CD4-positive, alpha-beta T cell treated with Interleukin-4 for 1 hour (primary cell): ENCODE results near the gene CDH13.

Experiments used
- DNase-seq, 2 donors: peaks; one replicate each; pipeline ENCODE4 v3.0.0-alpha.2; 2020 to 2022

The CDH13 gene

DNA sequence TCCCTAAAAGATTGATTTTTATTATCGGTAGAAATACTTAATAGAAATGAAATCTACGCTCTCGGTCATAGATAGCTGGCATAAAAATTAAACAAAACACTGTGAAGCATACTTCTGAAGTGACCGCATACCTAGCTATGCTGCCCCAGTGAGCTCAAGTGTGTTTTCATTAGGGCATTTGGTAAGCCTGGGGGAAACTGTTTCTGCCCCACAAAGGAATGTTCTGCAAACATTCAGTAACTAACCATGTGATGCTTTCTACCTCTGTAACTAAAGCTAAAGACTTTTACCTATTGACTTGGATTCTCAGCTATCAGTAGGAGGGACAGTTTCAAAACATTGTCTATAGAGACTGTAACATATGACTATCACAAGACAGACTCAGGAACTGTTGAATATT is 1087.5 kb downstream of the CDH13 start:
- no peak for DNase-seq

DNA sequence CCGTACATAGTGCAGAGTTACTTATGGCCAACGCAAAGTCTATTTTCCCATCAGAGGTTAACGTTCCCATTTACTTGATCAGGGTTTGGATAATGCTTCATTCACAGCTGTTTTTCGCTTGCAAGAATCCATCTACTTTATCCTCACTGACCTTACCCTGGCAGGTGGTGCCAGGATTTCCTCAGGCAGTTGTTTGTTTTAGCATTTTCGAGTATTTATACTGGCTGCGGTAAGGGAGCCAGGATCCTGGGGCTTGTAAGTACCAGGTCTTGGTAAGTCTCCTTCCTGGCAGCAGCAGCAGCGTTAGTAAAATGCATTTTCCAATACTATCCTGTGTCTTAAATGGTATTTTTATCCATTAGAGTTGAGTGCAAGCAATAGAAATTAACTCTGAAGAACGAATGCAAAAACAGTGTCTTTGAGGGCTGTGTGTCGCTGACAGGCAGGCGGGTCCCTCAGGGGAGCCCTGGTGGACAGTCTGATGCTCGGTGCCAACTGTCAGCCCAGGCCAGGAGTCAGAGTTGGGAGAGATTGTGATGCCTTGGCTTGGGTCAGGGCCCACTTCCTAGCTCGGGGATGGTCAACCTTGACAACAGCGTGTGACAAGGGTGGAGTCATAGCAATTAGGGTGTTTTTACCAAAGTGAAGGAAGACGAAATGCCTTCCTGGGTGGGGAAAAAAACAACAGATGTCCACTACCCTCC is 1088.6 kb downstream of the CDH13 start:
- no peak for DNase-seq

DNA sequence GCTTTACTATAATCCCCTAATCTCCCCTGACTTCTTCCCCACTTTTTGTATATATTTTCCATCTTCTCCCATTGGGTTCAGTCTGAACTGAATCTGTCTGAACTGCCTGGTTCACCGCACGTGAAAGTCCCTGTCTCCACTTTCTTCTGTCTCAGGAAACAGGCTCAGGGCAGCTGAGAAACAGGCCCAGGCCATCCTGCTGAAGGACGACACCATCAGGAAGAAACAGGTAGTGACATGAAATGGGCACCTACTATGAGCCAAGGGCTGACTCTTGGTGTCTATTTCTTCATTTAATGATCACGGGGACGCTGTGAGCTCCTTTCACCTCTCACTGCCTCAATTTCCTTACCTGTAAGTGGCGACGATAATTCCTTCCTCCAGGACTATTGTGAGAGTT is 1090.5 kb downstream of the CDH13 start:
- DNase-seq = no peak

DNA sequence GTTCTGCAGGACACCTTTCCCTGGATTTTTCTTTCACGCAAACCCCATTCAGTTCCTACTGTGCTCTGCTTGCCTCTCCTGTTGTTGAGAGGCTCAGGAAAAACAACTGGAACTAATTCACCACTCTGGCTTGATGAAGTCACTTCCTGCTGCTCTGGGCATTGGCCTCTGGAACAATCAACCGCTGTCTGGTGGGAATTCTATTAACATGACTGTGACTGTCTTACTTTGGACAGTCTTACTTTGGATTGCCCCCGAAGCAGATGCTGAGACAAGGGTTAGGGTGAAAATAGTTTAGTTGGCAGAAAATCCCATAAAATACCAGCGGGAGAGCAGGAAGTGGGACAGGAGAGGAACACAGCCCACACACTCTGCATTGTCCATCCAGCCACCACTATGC is 1091.0 kb downstream of the CDH13 start:
- DNase-seq = no peak

DNA sequence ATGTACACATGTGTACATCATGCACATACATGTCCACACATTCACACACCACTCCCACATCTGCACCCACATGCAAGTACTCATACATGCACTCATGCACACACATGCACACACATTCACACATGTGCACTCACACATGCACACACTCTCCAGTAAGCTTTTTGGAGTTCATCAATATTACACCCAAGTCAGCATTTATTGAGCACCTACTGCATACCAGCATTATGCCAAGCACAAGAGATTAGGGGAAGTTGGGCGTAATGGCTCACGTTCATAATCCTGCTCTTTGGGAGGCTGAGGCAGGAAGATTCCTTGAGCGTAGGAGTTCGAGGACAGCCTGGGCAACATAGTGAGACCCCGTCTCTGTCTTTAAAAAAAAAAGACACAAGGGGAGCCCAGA is 1093.4 kb downstream of the CDH13 start:
- DNase-seq = no peak

DNA sequence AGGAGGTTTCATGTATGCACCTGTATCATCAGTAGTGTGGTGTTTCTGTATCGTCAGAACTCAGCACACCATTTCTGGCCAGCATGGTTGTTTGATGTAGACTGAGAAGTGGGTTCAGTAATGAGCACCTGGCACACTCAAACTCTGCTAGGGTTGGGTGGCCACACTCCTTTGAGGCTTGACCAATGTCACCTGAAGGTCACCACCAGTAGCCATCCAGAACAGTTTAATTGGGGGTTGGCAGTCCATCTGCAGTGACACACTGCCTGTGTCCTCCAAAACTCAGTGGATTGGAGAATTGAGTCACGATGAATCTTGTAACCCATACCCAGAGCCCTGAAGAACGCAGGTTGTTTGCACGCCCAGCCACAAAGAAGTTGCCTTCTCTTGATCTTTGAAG is 1094.2 kb downstream of the CDH13 start:
- no peak for DNase-seq

DNA sequence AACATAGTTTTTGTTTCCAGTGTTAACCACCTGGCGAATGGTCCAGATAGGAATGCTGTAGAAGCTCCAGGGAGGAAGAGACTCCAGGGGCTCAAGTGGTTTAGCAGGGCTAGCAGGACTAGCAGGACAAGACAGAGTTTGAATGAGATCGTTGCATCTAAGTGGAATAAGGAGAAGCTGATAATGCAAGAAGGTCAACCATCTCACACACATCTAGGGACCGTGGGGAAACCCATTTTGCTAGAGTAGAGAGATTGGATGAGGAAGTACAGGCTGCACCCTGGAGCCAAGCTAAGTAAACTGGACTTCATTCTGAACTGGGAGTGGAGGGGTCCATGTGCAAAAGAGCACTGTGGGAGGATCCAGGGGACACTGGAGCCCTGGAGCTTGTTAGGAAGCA is 1094.9 kb downstream of the CDH13 start:
- DNase-seq = no peak

DNA sequence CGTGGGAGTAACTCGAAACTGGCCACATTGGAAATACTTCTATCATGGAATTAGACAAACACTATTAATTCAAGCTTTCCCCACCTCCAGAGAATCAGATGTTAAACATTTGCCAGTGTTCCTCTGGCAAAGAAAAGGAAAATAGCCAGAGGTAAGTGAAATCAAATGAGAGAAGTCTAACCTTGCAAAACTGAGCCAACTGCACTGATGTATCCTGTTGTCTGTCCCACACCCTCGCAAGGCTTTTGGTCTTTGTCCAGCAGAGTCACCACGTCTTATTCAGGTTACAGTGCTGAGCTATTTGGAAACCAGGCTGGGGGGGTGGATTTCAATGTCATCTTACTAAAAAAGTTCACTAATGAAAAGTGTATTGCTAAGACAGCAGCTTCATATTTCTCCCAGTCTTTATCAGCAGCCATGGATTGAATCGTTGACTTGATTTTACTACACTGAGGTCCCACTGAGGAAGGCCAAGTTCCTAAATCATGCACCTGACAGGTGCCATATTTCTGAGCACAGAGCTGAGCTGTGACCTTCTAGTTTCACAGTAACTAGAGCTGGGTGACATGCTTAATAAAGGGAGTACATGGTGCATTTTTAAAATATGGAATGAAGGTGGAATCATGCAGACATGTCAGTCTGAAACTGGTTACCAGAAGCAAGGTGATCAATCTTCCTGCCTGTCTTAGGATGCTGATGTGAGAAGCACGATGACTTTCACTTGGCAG is 1095.9 kb downstream of the CDH13 start:
- DNase-seq = no peak

DNA sequence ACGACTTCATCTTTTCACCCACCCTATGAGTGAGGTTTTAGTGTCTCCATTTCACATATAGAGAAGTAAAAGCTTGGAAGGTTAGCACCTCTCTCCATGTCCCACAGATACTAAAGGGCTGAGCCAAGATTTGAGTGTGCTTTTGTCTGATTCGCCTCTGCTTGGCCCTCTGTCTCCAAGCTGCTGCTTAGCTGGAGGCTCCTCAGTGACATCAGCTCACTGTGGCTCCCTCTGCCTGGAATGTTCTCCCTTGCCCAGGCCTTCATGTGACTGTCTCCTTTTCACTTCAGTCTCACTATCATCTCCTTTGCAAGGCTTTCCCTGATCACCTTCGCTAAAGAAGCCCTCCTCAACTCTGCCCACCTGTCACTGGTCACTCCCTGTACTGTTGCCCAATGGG is 1096.5 kb downstream of the CDH13 start:
- DNase-seq = no peak

DNA sequence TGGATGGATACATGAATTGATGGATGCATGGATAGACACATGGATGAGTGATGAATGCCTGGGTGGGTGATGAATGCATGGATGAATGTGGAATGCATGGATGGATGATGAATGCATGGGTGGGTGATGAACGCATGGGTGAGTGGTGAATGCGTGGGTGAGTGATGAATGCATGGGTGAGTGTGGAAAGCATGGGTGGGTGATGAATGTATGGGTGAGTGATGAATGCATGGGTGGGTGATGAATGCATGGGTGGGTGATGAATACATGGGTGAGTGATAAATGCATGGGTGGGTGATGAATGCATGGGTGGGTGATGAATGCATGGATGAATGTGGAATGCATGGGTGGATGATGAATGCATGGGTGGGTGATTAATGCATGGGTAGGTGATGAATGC is 1097.1 kb downstream of the CDH13 start:
- no peak for DNase-seq

DNA sequence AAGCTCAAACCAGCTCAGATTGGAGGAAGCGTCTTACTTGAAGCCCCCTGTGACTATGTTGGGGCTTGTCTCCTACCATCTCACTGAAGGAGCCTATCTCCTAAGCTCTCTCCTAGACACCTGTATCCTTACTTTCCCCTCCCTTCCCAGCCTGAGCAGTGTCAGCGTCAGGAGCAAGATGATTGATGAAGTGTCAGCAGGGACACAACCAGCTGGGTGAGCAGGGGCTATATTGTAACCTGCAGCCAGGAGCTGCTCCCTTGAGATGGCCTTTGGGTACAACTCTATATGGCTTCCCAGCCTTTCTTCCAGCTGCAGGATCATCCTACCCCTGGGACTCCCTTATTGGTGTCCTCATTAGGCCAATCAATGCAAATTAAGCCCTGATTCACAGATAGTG is 1097.8 kb downstream of the CDH13 start:
- DNase-seq = no peak

DNA sequence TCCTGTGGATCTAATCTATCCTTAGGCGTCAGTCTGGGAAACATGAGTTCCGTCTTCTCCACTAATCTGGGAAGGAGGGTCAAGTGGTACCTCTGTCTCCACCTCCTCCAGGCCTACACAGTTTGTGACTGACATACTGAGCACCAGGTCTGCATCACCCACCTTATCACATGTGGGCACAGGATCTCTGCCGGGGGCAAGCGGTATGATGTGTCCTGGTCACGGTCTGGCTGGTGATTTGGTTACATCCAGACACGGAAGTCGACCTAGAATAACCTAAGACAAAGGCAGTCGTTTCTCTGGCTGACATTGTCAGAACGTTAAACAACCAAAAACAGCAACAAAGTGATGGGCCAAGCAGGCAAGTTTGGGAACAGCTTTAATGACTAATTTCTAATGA is 1098.5 kb downstream of the CDH13 start:
- no peak for DNase-seq

DNA sequence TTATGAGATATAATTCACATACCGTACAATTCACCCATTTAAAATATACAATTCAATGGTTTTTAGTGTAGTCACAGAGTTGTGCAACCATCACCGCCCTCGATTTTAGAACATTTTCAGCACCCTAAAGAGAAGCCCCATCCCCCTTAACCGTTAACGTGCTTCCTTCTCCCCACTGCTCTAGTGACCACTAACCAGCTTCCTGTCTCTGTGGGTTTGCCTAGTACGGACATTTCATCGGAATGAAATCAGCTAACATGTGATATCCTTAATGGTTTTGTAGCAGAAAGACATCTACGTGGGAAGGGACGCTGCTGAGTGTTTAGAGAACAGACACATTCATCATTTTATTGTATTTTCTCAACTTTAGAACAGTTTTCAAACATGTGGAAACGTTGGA is 1100.2 kb downstream of the CDH13 start:
- peak in 1 of 2 donors; percentile 29 for DNase-seq

DNA sequence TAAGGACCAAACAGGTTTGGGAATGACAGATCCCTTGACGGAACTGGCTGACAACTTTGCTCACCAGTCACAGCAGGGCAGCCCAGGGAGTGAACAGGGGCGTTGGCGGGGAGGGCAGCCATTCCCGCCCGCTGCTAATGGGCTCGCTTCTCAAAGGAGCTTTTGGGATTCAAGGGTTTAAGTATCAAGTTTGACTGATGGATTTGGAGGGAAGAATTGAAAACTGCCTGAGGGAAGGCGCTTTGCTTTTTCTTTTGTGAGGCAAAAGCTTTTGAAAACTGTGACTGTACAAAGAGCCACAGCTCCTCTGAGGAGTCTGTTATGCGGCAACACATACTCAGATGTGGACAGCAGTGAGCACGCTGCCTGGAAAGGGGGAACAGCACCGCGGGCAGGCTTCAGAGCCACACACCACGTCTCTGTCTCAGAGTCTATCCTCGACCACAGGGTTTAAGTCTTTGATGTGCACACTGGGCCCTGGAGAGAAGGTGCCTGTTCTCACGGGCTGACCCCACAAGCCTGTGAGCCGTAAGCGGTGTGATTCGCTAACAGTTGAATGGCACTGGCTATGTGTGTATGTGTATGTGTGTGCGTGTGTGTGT is 1101.1 kb downstream of the CDH13 start:
- DNase-seq = no peak

DNA sequence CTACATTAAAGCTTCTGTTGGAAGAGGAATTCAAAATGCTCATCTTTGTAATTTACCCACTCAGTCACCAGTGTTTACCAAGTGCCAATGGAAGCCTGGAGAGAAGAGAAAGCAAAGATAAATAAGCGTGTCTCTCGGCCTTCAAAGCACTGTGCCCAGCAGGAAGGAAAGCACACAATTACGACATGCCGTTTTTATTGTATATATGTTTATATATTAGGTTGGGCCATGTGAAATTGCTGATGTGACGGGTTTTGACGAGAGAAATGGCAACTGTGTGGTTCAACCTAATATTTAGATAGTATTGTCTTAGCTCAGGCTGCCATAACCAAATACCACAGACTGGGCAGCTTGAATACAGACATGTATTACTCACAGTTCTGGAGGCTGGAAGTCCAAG is 1101.7 kb downstream of the CDH13 start:
- no peak for DNase-seq

DNA sequence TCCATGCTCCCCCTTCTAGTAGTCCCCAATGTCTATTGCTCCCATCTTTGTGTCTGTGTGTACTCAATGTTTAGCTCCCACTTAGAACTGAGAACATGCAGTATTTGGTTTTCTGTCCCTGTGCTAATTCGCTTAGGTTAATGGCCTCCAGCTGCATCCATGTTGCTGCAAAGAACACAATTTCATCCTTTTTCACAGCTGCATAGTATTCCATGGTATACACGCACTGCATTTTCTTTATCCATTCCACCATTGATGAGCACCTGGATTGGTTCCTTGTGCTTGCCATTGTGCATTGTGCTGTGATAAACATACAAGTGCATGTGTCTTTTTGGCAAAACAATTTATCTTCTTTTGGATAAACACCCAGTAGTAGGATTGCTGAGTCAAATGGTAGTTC is 1104.0 kb downstream of the CDH13 start:
- no peak for DNase-seq

DNA sequence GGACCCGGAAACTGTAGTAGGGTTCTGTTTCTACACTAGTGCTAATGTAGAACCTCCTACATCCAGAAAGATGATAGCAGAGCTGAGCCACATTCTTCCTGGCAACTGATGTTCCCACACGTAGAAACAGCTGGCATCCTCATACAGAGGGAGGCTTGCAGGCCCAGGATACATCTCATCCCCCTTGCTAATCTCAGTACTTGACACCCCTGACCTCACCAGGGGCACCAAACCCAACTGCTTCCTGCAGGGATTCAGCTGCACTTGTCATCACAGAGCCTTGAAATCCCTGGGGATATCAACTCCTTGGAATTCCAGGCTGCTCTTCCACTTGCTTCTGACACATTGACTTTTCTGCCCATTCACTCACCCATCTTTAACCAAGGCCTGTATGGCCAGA is 1105.8 kb downstream of the CDH13 start:
- DNase-seq = no peak

DNA sequence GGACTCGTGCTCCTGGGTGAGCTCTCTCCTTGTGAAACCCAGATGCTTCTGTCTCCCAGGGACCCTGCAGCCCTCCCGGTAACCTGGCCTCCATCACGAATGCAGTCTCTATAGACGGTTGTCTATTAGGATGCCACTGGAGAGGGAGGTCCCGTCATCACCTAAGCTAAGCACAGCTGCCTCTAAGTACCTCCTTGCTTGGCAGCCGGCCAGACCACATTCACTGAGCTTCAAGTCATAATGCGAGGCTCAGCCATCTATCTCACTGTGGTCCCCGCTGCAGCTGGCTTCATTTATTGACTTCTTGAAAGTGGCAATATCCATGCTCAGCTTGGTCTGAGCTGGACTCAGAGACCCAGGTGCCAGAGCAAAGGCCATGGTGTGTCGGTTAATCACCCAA is 1106.5 kb downstream of the CDH13 start:
- no peak for DNase-seq

DNA sequence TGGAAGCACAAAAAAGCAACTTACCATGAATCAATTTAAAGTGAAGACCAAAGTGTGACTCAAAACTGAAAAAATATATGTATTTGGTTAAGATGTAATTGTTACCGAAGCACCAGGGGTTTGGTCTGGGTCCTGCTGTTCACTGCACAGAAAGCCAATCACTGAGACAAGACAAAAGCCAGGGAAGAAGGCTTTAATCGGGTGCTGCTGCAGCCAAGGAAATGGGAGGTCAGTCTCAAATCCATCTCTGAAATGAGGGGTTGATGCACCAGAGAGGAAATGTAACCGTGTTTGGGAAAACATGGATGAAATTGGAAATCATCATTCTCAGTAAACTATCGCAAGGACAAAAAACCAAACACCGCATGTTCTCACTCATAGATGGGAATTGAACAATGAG is 1107.4 kb downstream of the CDH13 start:
- DNase-seq = no peak

DNA sequence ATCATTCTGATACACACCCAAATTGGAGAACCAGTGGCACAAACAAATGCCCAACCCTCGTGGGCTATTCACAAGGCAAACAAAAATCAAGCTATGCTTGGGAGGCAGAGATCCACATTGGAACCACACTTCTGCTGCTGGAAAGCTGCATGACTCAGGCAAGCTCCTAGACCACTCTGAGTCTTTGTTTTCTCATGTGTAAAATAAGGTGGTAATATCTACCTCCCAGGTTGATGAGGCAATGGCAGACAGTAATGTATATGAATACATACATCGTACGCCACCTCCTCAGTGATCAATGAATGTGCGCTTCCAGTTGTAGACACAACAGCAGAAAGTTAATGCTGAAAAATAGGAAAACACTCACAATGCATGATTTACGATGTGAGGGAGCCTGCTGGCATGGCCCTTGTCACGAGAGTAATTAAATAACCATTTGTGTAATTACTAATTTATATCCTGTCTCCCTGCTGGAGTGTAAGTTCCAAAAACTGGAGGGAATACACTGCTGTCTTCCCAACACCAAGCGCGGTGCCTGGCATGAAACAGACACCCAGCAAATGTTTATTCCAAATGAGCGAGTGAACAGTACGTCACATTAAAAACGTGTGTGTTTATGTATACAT is 1111.1 kb downstream of the CDH13 start:
- DNase-seq = no peak

DNA sequence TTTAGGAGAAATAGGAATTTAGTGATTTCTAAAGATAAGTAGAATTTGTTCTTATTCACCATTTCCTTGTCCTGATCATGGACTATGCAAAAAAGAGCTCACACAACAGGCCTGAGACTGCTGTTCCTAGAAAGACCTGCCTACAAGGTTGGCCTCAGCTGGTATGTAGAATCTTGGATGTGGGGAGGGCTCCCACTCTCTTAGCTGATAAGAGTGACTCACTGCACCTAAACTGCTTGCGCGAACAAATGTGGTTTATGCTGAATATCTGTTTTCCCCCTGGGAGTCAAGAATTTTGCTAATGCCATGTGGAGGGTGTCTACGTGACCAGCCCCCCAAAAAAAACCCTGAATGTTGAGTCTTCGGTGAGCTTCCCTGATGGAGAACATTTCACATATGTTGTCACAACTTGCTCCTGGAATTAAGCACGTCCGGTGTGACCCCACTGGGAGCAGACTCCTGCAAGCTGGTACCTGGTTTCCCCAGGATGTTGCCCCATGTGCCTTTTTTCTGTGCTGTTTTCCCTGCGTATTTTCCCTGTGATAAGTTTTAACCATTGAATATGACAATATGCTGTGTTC is 1112.2 kb downstream of the CDH13 start:
- no peak for DNase-seq

DNA sequence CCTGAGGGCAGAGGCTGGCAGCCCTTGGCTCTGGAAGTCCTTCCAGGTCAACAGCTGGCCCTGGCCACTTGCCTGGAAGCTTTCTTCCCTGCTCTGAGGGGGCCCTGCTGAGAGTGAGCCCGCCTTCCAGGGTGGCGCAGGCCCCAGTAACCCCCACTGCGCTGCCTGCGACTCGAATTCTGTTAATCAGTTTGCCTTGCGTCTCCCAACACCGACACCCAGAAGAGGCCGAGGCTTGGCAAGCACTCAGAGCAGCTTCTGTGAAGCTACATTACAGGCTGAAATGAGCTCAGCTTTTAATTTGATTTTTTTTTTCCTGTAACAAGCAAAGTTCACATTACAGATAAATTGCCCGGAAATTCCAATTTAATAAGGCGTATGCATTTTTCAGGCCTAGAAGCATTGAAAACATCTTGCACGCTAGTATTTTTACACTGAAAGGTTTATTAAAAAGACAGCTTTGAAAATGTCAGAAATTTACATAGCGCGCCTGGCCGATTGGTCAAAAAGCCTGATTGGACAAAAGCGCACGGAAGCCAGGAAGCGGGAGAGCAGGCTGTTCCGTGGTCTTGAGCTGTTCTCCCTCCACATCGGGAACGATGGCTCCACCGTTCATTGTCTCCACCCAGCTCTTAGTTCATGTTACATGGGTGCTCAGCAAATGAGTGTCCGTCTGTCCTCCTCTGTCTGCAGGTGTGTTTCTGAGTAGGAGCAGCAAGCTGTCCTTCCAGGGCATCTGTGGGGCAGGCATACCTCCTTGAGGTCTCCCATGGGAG is 1115.5 kb downstream of the CDH13 start:
- DNase-seq = no peak

DNA sequence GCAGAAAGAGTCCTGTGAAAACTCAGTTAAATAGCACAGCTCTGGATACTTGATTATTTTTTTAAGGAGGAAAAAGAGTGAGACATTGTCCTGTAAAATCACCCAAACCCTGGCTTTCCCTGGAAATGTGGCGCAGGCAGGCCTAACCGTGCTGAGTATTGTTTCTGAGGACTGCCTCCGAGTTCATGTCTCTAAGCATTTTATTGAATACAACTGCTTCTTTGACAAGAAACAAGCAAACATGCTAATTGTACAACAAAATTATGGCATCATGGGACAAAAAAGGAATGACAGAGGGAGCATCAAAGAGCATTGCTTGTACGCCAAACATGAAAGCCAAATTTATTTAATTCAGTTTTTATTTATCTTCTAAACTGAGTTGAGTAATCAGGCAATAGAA is 1116.5 kb downstream of the CDH13 start:
- DNase-seq = no peak
